Measurements from ENCODE around the gene COMMD2.

Gene COMMD2

DNA sequence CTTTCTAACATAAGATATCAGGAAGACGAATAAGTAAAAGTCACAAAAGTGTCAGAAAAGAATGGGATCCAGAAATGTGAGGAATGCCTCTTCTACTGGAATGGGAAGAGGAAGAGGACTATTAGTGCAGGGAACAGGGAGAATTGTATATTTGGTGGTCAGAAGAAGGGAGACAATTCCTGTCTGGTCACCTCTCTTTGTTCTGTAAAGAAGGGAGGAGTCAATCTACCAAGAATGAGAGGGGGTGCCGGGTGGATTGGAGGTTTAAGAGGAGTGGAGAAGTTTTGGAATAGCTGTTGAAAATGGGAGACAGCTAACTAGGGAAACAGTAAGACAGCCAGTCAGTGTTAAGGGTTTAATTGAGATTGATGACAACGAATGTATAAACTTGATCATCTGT is 20.1 kb downstream of the COMMD2 start:
- Histone ChIP-seq H3K36me3 (ENCODE audit: insufficient read depth, low read length) (no peaks in the 10 kb centered on the region), H3K4me2 (ENCODE audit: insufficient read depth, low read length) (no peak overlapping the region), H3K27me3 (ENCODE audit: insufficient read depth, low read length, poor library complexity) (no peaks in the 10 kb centered on the region), H3K4me1 (ENCODE audit: insufficient read depth, low read length) (no peaks in the 10 kb centered on the region), H3K4me3 (ENCODE audit: low read depth in 1 of 2, low read length in 2 of 2) (no peak overlapping the region), H3K79me2 (ENCODE audit: insufficient read depth, low read length) (no peaks in the 10 kb centered on the region), H3K9me3 (ENCODE audit: insufficient read depth, low read length, severe bottlenecking) (no peaks in the 10 kb centered on the region), H4K20me1 (ENCODE audit: insufficient read depth, low read length) (no peaks in the 10 kb centered on the region), H3K27ac (ENCODE audit: low read length) (no peak overlapping the region), H2AFZ (ENCODE audit: low read depth, low read length) (no peak overlapping the region), H3K9ac (ENCODE audit: low read depth, low read length) (no peak overlapping the region)
- ATAC-seq (ENCODE audit: insufficient read depth, low read depth) = no peak
- no peak for DNase-seq
- TF ChIP-seq CTCF (IDR thresholded peaks at IDR 0.05; ENCODE audit: borderline replicate concordance, extremely low read depth, low read length, poor library complexity, severe bottlenecking) (no peak), EZH2 (IDR thresholded peaks at IDR 0.05; ENCODE audit: borderline replicate concordance, low read depth, low read length, severe bottlenecking) (no peak)

DNA sequence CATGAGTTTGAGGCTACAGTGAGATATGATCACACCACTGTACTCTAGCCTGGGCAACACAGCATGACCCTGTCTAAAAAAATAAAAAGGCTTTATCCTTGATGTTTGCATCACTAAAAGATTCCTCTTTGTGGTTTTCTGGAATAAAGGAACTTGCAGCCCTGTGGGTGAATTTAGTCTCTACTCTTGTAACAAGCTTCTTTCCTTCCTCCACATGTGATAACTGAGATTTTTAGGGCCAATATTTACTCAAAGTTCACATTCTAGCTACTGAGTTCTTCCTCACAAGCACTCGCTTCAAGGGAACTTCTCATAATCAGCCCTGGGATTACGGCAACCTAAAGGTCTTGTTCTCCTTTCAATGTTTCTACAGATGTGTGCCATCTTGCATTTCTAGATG is 24.6 kb downstream of the COMMD2 start:
- Histone ChIP-seq H3K27me3 (ENCODE audit: insufficient read depth, low read length, poor library complexity) (no peaks in the 10 kb centered on the region), H3K4me2 (ENCODE audit: insufficient read depth, low read length) (no peak overlapping the region), H3K79me2 (ENCODE audit: insufficient read depth, low read length) (no peaks in the 10 kb centered on the region), H2AFZ (ENCODE audit: low read depth, low read length) (no peak overlapping the region), H3K36me3 (ENCODE audit: insufficient read depth, low read length) (no peaks in the 10 kb centered on the region), H3K27ac (ENCODE audit: low read length) (no peak overlapping the region), H3K4me3 (ENCODE audit: low read depth in 1 of 2, low read length in 2 of 2) (no peak overlapping the region), H3K9me3 (ENCODE audit: insufficient read depth, low read length, severe bottlenecking) (no peaks in the 10 kb centered on the region), H3K9ac (ENCODE audit: low read depth, low read length) (no peak overlapping the region), H3K4me1 (ENCODE audit: insufficient read depth, low read length) (no peaks in the 10 kb centered on the region), H4K20me1 (ENCODE audit: insufficient read depth, low read length) (no peaks in the 10 kb centered on the region)
- no peak for ATAC-seq (ENCODE audit: insufficient read depth, low read depth)
- DNase-seq = no peak
- no peak for TF ChIP-seq CTCF (IDR thresholded peaks at IDR 0.05; ENCODE audit: borderline replicate concordance, extremely low read depth, low read length, poor library complexity, severe bottlenecking)
- no peak for TF ChIP-seq EZH2 (IDR thresholded peaks at IDR 0.05; ENCODE audit: borderline replicate concordance, low read depth, low read length, severe bottlenecking)

DNA sequence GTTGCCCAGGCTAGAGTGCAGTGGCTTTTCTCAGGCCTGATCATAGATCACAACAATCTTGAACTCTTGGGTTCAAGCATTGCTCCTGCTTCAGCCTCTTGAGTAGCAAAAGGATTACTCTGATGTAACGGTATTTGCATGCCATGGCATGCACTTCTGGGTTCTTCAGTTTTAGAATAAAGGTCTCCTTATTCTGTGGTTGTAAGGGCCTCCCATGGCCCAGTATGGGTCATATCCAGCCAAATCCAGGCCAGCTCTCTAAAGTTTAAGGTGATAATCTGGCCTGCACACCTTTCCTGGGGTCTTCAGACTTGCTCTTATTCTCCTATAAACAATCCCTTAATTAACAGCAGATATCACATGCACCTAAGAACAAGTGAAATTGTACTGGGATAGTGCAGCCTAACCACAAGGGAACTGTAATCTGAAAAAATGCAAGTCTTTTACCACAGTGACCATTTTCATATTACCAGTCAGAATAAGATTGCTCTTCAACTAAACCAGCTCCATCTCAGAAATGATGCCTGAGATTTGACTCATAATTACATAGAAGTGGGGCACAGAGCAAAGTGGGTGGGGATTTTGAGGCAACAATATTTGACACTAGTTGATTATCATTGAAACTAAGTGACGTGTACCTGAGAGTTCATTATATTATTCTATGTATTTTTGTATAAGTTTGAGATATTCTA is 25.4 kb downstream of the COMMD2 start:
- Histone ChIP-seq H3K4me3 (ENCODE audit: low read depth in 1 of 2, low read length in 2 of 2) (no peak overlapping the region), H3K36me3 (ENCODE audit: insufficient read depth, low read length) (no peaks in the 10 kb centered on the region), H3K4me2 (ENCODE audit: insufficient read depth, low read length) (no peak overlapping the region), H3K27me3 (ENCODE audit: insufficient read depth, low read length, poor library complexity) (no peaks in the 10 kb centered on the region), H3K9ac (ENCODE audit: low read depth, low read length) (no peak overlapping the region), H3K9me3 (ENCODE audit: insufficient read depth, low read length, severe bottlenecking) (no peaks in the 10 kb centered on the region), H3K79me2 (ENCODE audit: insufficient read depth, low read length) (no peaks in the 10 kb centered on the region), H3K4me1 (ENCODE audit: insufficient read depth, low read length) (no peaks in the 10 kb centered on the region), H3K27ac (ENCODE audit: low read length) (no peak overlapping the region), H2AFZ (ENCODE audit: low read depth, low read length) (no peak overlapping the region), H4K20me1 (ENCODE audit: insufficient read depth, low read length) (no peaks in the 10 kb centered on the region)
- no peak for TF ChIP-seq CTCF (IDR thresholded peaks at IDR 0.05; ENCODE audit: borderline replicate concordance, extremely low read depth, low read length, poor library complexity, severe bottlenecking)
- no peak for TF ChIP-seq EZH2 (IDR thresholded peaks at IDR 0.05; ENCODE audit: borderline replicate concordance, low read depth, low read length, severe bottlenecking)
- DNase-seq = no peak
- no peak for ATAC-seq (ENCODE audit: insufficient read depth, low read depth)

Measured in DND-41 (cell line).